HG03196 (cell line): ENCODE measurements around the gene GRIA4.
"Not testable (repeated sequence)": the region's sequence is repeated elsewhere in the genome, so short reads cannot be mapped to it uniquely, and the experiment has no call there.

Source experiments
- ATAC-seq: cut with Tn5 transposase; IDR thresholded peaks from one replicate; pipeline ENCODE4 v1.9.1; 2021; ENCODE audit not compliant: unreplicated experiment

GRIA4 gene

GRCh38 chr11:105856954-105857353, 247.1 kb downstream of the GRIA4 start:
- ATAC-seq: no peak

DNA sequence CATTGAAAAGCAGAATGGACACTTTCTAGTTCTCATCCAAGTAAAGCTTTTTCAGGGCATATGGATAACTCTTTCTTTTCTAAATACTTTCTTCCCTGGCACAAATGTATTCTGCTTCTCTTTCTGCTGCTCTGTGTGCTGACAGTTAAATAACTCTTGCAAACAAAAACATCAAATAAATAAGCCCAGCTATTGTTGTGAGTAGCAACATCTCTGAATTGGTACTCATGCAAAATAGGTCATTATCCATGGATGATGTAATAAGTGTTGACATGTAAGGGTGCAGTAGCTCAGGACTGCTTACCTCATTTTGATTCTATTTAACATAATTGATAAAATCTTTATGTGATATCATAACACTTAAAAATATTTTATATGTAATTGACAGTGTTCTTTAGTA, 247.9 kb downstream of the GRIA4 start:
- ATAC-seq: no peak

GRCh38 chr11:105858841-105859240, 249.0 kb downstream of the GRIA4 start:
- no peak for ATAC-seq

- ATAC-seq: no peak
Measured at GRCh38 chr11:105860105-105860504, 250.2 kb downstream of the GRIA4 start.

DNA sequence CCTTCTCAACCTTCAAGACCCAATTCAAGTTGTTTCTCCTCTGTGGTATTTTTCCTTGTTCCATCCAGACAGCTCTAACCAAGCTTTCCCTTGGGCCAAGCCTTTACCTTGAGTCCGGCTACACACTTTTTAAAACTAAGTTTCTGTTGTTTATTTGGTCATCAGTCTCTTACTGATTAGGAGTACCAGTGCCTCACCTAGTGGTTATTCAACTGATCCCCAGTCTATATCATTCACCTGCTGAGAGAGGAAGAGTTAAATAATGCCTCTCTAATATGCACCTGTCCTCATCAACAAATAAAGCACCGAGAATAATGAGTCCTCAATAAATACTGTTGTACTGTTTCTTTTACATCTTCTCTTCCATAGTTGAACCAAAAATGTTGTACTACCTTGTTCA, 251.4 kb downstream of the GRIA4 start:
- ATAC-seq: no peak

GRCh38 chr11:105862736-105863367, 253.0 kb downstream of the GRIA4 start:
- ATAC-seq: peak; percentile 59

- ATAC-seq: no peak
Measured at GRCh38 chr11:105863523-105863922, 253.7 kb downstream of the GRIA4 start.

DNA sequence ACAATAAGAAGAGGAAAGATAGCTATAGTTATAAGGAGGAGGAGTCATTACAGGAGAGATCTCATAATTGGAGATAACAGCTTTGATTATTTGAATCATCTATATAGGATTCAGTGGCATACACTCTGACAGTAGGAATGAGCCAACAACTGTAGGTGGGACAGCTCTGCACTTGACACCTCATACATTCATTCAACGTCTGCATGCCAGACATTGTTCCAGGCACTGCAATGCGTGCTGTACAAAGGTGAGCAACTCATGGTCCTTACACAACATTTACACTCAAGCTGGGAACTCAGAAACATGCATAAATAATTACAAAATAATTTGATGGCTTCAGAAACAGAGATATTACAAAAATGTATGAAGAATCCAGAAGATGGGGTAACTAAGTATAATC, 257.9 kb downstream of the GRIA4 start:
- ATAC-seq: no peak

GRCh38 chr11:105868762-105869285, 259.0 kb downstream of the GRIA4 start:
- no peak for ATAC-seq

- ATAC-seq: no peak
Measured at GRCh38 chr11:105870516-105871113, 260.7 kb downstream of the GRIA4 start.

- ATAC-seq: no peak
Measured at GRCh38 chr11:105878510-105878909, 268.6 kb downstream of the GRIA4 start.

DNA sequence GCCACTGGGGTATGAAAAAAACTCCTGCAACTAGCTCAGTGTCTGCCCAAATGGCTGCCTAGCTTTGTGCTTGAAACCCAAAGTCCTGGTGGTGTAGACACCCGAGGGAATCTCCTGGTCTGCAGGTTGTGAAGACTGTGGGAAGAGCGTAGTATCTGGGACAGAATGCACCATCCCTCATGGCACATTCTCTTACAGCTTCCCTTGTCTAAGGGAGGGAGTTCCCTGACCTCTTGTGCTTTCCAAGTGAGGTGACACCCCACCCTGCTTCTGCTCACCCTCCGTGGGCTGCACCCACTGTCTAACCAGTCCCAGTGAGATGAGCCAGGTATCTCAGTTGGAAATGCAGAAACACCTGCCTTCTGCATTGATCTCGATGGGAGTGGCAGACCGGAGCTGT, 269.1 kb downstream of the GRIA4 start:
- not testable (repeated sequence) for ATAC-seq

DNA sequence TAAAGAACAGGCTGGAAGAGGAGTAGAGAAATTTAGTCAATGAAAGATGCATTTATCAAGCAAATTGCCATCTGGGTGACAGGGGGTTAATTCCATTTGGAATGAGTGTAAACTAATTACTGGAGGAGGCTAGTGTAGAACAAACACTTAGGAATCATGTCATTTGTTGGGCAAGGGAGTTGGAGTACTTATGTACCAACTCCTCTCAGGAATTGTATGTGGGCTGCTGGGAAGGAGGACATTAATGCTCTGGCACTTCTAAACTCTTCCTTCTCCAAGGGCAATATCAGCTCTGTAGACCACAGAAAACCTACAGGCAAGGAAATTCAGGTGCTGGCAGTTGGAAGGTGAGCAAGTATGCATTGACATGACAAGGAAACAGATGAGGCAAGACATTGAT, 271.2 kb downstream of the GRIA4 start:
- no peak for ATAC-seq

GRCh38 chr11:105884436-105884835, 274.6 kb downstream of the GRIA4 start:
- no peak for ATAC-seq

DNA sequence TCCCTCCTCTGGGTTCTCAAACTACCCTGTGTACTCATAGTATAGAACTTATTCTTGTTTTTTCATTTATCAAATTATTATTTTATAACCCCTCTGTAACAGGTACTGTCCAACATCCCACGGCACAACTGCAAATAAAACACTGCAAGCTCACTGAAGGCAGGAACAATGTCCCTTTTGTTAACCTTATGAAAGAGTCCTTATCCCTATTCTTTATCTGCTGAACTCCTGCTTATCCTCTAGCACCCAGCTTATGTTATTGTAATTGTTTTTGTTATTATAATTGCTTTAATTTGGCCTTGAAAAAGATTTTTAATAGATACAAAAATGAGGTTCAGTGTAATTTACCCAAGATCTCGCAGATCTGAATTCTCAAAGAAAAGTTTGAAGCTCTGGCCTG, 281.8 kb downstream of the GRIA4 start:
- ATAC-seq: no peak

GRCh38 chr11:105897161-105897560, 287.3 kb downstream of the GRIA4 start:
- no peak for ATAC-seq

DNA sequence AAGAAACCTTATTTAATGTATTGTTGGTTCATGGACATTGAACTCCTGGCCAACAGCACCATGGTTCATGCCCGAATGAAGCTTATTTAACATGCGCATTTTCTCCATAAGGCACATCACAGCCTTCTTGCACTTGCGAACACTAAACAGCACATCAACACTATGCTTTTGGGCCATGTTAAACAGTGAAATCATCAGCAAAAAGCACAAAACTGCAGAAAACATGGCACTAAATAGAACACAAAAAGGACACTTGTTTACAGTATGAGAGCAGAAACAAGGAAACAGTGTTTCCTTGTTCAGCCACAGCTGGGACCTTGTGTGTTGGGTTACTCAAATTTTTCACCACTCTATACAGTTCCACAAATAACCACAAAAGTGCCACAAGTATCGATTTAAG, 289.9 kb downstream of the GRIA4 start:
- no peak for ATAC-seq

DNA sequence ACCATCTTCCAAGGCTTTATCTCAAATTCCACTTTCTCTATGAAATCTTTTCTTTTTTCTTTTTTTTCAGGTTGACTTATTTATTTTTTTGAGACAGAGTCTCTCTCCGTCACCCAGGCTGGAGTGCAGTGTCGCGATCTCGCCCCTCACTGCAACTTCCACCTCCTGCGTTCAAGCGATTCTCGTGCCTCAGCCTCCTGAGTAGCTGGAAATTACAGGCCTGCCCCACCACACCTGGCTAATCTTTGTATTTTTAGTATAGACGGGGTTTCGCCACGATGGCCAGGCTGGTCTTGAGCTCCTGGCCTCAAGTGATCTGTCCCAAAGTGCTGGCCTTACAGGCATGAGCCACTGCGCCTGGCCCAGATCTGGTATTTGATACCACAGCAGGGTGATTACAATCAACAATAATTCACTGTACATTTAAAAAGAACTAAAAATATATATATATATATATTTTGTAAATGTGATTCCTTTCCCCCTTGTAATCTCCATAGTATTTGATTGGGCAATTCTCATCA, 290.7 kb downstream of the GRIA4 start:
- ATAC-seq: no peak

DNA sequence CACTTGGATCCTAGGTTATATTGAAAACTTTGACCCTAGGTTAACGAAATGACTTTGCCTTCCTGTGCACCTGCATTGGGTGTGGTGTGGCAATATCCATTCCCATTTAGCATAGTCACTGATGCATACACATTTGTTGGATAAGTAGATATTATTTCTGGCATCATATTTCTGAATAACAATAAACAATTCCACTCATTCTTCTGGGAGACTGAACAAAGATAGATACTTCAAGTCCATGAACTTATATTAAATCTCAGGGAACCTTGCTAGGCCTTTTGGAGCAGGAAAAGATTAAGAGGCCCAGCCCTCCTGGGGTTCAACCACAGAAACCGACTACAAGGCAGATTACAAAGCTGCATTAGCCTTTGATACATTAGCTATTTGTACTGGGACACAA, 293.2 kb downstream of the GRIA4 start:
- ATAC-seq: no peak

DNA sequence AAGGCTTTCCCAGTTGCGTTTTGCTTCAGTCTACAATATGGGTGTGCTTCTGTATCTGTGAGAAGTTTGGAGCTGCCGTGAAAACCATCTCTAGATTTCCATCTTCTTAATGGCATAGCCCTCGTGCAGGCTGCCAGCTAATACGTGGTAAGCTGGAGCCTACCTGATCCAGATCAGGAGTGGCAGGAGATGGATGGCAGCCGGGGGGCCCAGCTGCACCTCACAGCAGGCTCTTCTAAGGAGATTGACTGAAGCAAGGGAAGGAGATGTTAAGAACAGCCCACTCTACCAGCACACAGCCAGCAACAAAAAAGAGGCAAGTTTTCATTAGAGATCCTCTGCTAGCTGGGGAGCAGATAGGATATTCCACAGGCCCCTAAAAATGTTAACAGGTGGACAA, 296.6 kb downstream of the GRIA4 start:
- ATAC-seq: no peak

DNA sequence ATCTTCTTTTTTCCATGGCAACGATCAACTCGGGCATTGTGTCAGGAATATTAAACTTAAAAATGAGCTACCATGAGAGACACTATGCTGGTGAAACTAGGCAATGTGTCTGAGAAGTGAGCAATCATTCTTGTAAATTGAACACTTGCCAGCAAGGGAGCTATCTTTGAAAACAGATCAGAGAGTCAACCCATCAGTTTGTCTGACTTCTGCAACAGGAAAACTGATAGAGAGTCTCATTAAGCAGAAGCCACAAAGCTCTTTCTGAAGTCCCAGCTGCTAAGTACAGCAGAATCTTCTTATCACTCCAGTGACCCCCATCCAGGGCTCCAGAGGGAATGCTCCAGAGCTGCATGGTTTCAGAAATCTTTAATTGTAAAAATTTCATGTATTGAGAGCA, 297.4 kb downstream of the GRIA4 start:
- ATAC-seq: no peak

DNA sequence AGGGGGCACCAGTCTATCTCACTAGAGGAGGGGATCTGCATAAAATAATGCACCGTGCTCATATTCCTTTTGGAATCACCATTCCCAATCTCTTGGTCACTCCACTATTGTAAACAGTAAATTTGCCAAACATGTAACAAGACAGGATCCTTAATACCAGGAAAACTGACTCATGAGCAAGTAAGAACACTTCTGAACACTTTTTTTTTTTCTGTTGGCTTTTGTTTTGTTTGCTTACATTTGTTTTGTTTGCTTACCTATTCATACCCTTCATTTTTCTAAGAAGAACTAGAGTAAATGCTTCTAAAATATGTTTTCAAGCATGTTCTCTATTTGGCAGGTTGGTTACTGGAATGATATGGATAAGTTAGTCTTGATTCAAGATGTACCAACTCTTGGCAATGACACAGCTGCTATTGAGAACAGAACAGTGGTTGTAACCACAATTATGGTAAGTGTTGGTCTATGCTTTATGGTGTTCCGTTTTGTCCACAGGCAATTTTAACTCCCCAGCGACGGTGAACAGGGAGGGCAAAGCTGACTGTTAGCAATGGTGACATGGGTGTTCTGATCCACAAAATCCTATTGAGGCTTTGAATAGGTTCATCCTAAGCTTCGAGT, 300.3 kb downstream of the GRIA4 start:
- ATAC-seq: no peak
